HepG2 (cell line): Measurements from ENCODE around the gene DPEP1. TPM values are rescaled to one million over a fixed set of nuclear protein-coding genes. Genes with fewer than 3 reads are reported as not detected.

Experiments used
- BHLHE40 ChIP-seq: IDR thresholded peaks from 2 replicates; pipeline ENCODE4 v1.6.1; 2011; ENCODE audit warnings: low read length, improper control_type of control experiment
- CCAR2 ChIP-seq: fragments of 200-400 bp; formaldehyde crosslinking; optimal IDR thresholded peaks from 2 replicates; pipeline ENCODE3; 2018; ENCODE audit warnings: low read depth, mild to moderate bottlenecking, low read length, moderate library complexity
- ERF ChIP-seq: IDR thresholded peaks from 2 replicates; pipeline ENCODE4 v1.6.1; 2018; ENCODE audit warnings: missing biosample characterization, missing genetic modification reagents
- LCORL ChIP-seq, 2 experiments: fragments of 450-650 bp in 1 of 2; sonication (generic) in 1 of 2; formaldehyde crosslinking in 1 of 2; IDR thresholded peaks; 2 replicates each; pipeline versions ENCODE4 v1.5.0 to v1.6.1; 2017 to 2020; ENCODE audit warnings: antibody characterized with exemption in 1 of 2, missing genetic modification reagents in 1 of 2
- MED8 ChIP-seq: sonication (generic); formaldehyde crosslinking; IDR thresholded peaks from 2 replicates; pipeline ENCODE4 v1.8.1; 2023; ENCODE audit warnings: mild to moderate bottlenecking, missing genetic modification reagents; ENCODE audit not compliant: insufficient replicate concordance
- SOX13 ChIP-seq, 3 experiments: fragments of 450-650 bp in 1 of 3; sonication (generic) in 1 of 3; formaldehyde crosslinking in 1 of 3; IDR thresholded peaks in 2 of 3; conservative IDR thresholded peaks in 1 of 3; 2 replicates each; pipeline versions ENCODE4 v1.5.0 to v1.6.1; 2016 to 2020; ENCODE audit warnings: antibody characterized with exemption in 1 of 3, mild to moderate bottlenecking in 1 of 3, missing compliant biosample characterization in 1 of 3, missing genetic modification reagents in 1 of 3, moderate library complexity in 1 of 3
- SOX5 ChIP-seq: IDR thresholded peaks from 2 replicates; pipeline ENCODE4 v1.6.1; 2016; ENCODE audit warnings: borderline replicate concordance
- WIZ ChIP-seq: sonication (generic); formaldehyde crosslinking; IDR thresholded peaks from 2 replicates; pipeline ENCODE4 v1.5.1; 2020; ENCODE audit warnings: mild to moderate bottlenecking, missing genetic modification reagents
- ZNF280D ChIP-seq: sonication (generic); formaldehyde crosslinking; IDR thresholded peaks from 2 replicates; pipeline ENCODE4 v1.5.1; 2020; ENCODE audit warnings: mild to moderate bottlenecking, missing genetic modification reagents
- ZNF83 ChIP-seq: sonication (generic); formaldehyde crosslinking; IDR thresholded peaks from 2 replicates; pipeline ENCODE4 v1.4.0; 2020; ENCODE audit warnings: missing genetic modification reagents, mild to moderate bottlenecking, borderline replicate concordance
- ZSCAN31 ChIP-seq: sonication (generic); formaldehyde crosslinking; IDR thresholded peaks from 2 replicates; pipeline ENCODE4 v1.5.0; 2020; ENCODE audit warnings: low read depth, mild to moderate bottlenecking, missing genetic modification reagents
- polyA plus RNA-seq, 8 experiments: library from polyadenylated mRNA; depleted of rRNA in 3 of 8; stranded (reverse) in 7 of 8; unstranded in 1 of 8; fragments of >200 nt; fragmentation: Illumina TruSeq in 4 of 8; extraction: Trizol in 4 of 8; gene quantifications; 2 replicates each; pipeline versions ENCODE4 v1.2.1 to v1.2.3, GENCODE V29; 2011 to 2016; ENCODE audit warnings: low read depth in 4 of 8, missing spikeins in 1 of 8, mixed read lengths in 1 of 8; ENCODE audit not compliant: insufficient read depth in 1 of 8
- total RNA-seq, 5 experiments: library from RNA; depleted of rRNA; stranded (reverse); fragments of >200 nt; fragmentation: Illumina TruSeq; extraction: Trizol; gene quantifications; 2 replicates each; pipeline ENCODE4 v1.2.3, GENCODE V29; 2016; ENCODE audit warnings: low read depth in 1 of 5
- TF ChIP-seq, protein P1 (sequence below): sonication (generic); formaldehyde crosslinking; IDR thresholded peaks from 2 replicates; pipeline ENCODE4 v1.8.1; 2022; ENCODE audit warnings: low read depth, mild to moderate bottlenecking, missing genetic modification reagents
- TF ChIP-seq, protein P2 (sequence below): sonication (generic); formaldehyde crosslinking; IDR thresholded peaks from 2 replicates; pipeline ENCODE4 v1.8.0; 2022; ENCODE audit warnings: mild to moderate bottlenecking, missing genetic modification reagents, moderate library complexity
- TF ChIP-seq, protein P3 (sequence below): sonication (generic); formaldehyde crosslinking; IDR thresholded peaks from 2 replicates; pipeline ENCODE4 v1.9.0; 2021; ENCODE audit warnings: mild to moderate bottlenecking, missing genetic modification reagents

Gene DPEP1
- total and polyA plus RNA-seq, 2 of the 13 experiments (the other 11 are each of a cell fraction or from before 2014, with no cell fraction given), result 37.6 to 52.2 TPM

DNA sequence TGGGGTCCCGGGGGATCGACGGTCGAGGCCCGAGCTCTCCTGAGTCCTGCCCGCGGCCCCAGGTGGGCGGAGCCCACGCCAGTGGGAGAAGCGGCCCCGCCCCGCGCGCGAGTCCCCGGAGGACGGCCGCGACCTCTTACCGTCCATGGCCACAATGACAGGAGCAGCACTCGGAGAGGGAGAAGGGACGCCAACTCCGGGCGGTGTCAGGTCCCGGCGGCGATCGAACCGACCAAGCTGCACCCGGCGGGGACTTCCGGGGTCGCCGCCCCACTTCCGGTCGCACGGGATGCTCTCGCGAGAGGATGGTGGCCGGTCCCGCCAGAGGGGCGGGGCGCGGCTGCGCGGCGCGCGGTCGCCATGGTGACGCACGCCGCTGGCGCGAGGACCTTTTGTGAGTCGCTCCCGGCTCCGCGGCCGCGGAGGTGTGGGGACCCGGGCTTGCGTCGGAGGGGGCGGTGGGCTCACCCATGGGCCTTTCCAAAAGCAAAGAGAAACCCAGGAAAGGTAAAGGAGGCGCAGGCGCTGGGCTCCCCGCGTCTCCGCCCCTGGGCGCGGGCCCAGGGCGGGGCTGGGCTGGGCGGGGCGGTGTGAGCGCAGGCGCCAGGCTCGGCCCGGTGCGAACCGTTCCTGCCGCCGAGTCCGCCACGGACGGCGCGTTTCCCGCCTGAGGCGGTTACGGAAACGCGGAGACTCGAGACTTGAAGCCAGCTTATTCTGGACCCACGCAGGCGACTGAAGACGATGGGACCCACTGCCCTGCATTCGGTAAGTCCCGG is 44.2 kb downstream of the DPEP1 start, which contains the start of the genes CHMP1A and SPATA33 (continued):
- TF ChIP-seq, protein P1, sequence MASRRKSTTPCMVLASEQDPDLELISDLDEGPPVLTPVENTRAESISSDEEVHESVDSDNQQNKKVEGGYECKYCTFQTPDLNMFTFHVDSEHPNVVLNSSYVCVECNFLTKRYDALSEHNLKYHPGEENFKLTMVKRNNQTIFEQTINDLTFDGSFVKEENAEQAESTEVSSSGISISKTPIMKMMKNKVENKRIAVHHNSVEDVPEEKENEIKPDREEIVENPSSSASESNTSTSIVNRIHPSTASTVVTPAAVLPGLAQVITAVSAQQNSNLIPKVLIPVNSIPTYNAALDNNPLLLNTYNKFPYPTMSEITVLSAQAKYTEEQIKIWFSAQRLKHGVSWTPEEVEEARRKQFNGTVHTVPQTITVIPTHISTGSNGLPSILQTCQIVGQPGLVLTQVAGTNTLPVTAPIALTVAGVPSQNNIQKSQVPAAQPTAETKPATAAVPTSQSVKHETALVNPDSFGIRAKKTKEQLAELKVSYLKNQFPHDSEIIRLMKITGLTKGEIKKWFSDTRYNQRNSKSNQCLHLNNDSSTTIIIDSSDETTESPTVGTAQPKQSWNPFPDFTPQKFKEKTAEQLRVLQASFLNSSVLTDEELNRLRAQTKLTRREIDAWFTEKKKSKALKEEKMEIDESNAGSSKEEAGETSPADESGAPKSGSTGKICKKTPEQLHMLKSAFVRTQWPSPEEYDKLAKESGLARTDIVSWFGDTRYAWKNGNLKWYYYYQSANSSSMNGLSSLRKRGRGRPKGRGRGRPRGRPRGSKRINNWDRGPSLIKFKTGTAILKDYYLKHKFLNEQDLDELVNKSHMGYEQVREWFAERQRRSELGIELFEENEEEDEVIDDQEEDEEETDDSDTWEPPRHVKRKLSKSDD (CRISPR knock-in tag), result 0 out of 2 replicates have a peak, but pooled peaks have one; percentile 39
- TF ChIP-seq LCORL (IDR thresholded peaks at IDR 0.05), result no peak
- TF ChIP-seq LCORL (CRISPR knock-in tag; IDR thresholded peaks at IDR 0.05), result 0 out of 2 replicates have a peak, but pooled peaks have one; percentile 77
- TF ChIP-seq SOX13 (IDR thresholded peaks at IDR 0.05), result no peak
- TF ChIP-seq SOX13 (CRISPR knock-in tag; conservative IDR thresholded peaks at IDR 0.05 in 1 of 2, IDR thresholded peaks at IDR 0.05 in 1 of 2), result no peak; a peak in 2 of 4 replicates
- TF ChIP-seq, protein P2, sequence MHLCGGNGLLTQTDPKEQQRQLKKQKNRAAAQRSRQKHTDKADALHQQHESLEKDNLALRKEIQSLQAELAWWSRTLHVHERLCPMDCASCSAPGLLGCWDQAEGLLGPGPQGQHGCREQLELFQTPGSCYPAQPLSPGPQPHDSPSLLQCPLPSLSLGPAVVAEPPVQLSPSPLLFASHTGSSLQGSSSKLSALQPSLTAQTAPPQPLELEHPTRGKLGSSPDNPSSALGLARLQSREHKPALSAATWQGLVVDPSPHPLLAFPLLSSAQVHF, result 0 out of 2 replicates have a peak, but pooled peaks have one; percentile 63
- TF ChIP-seq BHLHE40, result no peak
- TF ChIP-seq ERF (CRISPR knock-in tag), result peak; percentile 82
- TF ChIP-seq CCAR2, result no peak
- TF ChIP-seq, protein P3, sequence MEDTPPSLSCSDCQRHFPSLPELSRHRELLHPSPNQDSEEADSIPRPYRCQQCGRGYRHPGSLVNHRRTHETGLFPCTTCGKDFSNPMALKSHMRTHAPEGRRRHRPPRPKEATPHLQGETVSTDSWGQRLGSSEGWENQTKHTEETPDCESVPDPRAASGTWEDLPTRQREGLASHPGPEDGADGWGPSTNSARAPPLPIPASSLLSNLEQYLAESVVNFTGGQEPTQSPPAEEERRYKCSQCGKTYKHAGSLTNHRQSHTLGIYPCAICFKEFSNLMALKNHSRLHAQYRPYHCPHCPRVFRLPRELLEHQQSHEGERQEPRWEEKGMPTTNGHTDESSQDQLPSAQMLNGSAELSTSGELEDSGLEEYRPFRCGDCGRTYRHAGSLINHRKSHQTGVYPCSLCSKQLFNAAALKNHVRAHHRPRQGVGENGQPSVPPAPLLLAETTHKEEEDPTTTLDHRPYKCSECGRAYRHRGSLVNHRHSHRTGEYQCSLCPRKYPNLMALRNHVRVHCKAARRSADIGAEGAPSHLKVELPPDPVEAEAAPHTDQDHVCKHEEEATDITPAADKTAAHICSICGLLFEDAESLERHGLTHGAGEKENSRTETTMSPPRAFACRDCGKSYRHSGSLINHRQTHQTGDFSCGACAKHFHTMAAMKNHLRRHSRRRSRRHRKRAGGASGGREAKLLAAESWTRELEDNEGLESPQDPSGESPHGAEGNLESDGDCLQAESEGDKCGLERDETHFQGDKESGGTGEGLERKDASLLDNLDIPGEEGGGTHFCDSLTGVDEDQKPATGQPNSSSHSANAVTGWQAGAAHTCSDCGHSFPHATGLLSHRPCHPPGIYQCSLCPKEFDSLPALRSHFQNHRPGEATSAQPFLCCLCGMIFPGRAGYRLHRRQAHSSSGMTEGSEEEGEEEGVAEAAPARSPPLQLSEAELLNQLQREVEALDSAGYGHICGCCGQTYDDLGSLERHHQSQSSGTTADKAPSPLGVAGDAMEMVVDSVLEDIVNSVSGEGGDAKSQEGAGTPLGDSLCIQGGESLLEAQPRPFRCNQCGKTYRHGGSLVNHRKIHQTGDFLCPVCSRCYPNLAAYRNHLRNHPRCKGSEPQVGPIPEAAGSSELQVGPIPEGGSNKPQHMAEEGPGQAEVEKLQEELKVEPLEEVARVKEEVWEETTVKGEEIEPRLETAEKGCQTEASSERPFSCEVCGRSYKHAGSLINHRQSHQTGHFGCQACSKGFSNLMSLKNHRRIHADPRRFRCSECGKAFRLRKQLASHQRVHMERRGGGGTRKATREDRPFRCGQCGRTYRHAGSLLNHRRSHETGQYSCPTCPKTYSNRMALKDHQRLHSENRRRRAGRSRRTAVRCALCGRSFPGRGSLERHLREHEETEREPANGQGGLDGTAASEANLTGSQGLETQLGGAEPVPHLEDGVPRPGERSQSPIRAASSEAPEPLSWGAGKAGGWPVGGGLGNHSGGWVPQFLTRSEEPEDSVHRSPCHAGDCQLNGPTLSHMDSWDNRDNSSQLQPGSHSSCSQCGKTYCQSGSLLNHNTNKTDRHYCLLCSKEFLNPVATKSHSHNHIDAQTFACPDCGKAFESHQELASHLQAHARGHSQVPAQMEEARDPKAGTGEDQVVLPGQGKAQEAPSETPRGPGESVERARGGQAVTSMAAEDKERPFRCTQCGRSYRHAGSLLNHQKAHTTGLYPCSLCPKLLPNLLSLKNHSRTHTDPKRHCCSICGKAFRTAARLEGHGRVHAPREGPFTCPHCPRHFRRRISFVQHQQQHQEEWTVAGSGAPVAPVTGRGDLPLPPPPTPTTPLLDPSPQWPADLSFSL (CRISPR knock-in tag), result no peak
- no peak for TF ChIP-seq ZNF83
- TF ChIP-seq SOX5 (CRISPR knock-in tag), result no peak; the same call in 1 of the 2 replicates
- no peak for TF ChIP-seq ZNF280D
- peak; percentile 83 for TF ChIP-seq MED8
- no peak; the same call in 1 of the 2 replicates for TF ChIP-seq ZSCAN31 (CRISPR knock-in tag)
- TF ChIP-seq WIZ (CRISPR knock-in tag), result 0 out of 2 replicates have a peak, but pooled peaks have one; percentile 68
